VCaP (cell line): ENCODE results near the gene SYTL1.

Experiments used
- H3K27ac ChIP-seq: fragments of 450-650 bp; 2 replicates; pipeline ENCODE4 v1.5.1; 2017
- CTCF ChIP-seq: fragments of 450-650 bp; conservative IDR thresholded peaks from 2 replicates; pipeline ENCODE4 v1.5.1; 2017; ENCODE audit warnings: mild to moderate bottlenecking, moderate library complexity

Gene SYTL1

DNA sequence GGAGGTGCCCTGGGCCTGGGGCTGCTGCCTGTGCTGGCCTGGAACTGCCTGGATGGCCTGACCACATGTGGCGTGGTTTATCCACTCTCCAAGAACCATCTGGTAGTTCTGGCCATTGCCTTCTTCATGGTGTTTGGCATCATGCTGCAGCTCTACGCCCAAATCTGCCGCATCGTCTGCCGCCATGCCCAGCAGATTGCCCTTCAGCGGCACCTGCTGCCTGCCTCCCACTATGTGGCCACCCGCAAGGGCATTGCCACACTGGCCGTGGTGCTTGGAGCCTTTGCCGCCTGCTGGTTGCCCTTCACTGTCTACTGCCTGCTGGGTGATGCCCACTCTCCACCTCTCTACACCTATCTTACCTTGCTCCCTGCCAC lies 52.4 kb downstream of the SYTL1 start:
- H3K27ac ChIP-seq: no peak overlapping the region
- no peak for TF ChIP-seq CTCF

DNA sequence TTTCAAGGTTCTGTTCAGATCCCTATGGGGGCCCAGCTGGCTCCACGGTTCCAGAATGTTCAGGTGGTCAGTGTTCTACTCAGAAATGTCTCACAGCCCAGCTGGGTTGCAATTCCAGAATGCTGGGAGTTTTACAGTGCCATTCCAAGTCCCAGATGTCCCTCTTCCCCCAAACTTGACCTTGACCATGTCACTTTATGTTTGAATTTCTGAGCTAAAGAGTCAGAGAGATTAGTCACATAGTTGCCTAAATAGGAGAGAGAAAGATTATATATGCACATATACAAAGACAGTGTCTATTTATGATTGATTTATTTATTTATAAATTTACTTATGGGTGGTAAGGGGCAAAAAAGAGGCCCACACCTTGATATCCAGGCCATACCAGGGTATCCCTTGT lies 53.1 kb downstream of the SYTL1 start:
- no peak for TF ChIP-seq CTCF

DNA sequence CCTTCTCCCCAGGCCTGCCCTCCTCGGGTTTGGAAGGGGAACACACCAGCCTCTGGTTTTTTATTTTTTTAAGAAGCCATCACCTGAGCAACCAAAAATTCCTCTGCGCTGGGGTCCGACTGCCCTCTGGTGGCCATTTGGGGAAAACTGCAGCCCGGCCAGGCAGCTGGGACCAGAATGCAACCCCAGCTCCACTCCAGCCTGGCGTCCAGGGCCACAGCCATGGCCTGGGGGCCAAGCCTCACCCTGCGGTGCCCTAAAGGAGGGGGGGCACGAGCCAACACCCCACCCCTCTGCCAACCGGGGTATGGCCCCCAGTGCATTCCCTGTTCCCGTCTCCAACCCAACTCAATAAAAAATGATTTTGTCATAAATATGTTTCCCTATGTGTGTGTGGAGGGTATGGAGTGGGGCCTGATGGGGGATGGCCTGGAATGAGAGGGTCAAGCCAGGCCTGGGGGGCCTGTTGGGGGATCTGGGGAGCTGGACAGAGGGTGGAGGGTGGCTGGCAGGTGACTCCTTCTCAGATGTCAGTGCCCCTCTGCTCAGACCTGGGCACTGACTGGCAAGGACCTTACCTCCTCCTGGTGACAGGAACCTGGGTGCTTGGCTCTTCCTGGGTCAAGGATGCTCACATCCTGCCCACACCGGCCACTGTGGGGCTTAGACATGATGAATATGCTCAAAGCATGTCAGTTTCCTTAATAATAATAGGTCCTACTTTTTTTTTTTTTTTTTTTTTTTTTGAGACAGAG lies 53.8 kb downstream of the SYTL1 start:
- peak; percentile 98 for TF ChIP-seq CTCF
- 0 out of 2 replicates have a peak overlapping the region, but pooled peaks have one; percentile 3 for H3K27ac ChIP-seq

More for the DNA sequence above, 53.1 kb downstream of the SYTL1 start:
- 0 out of 2 replicates have a peak overlapping the region, but pooled peaks have one; percentile 3 for H3K27ac ChIP-seq

- TF ChIP-seq CTCF: no peak
- no peak overlapping the region for H3K27ac ChIP-seq
These were observed 55.3 kb downstream of the SYTL1 start for GRCh38 chr1:27397110-27397509.

DNA sequence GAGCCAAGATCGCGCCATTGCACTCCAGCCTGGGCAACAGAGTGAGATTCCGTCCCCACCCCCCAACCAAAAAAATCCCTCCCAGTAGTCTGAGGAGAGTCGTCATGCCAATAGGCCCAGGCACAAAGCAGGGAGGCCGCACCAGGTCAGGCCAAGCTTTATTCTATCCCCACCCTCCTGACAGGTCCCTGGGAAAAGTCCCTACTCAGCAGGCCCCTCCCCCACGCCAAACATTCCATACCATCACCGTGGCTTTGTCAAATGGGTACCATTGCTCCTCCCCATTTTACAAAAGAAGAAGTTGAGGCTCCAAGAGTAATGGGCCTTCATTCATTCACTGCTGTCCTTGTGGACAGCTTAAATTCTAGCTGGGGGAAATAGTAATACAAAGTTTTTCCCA lies 55.9 kb downstream of the SYTL1 start:
- no peak overlapping the region for H3K27ac ChIP-seq
- no peak for TF ChIP-seq CTCF

- TF ChIP-seq CTCF: no peak
- H3K27ac ChIP-seq: no peak overlapping the region
These were observed 56.8 kb downstream of the SYTL1 start for GRCh38 chr1:27398405-27399149.

DNA sequence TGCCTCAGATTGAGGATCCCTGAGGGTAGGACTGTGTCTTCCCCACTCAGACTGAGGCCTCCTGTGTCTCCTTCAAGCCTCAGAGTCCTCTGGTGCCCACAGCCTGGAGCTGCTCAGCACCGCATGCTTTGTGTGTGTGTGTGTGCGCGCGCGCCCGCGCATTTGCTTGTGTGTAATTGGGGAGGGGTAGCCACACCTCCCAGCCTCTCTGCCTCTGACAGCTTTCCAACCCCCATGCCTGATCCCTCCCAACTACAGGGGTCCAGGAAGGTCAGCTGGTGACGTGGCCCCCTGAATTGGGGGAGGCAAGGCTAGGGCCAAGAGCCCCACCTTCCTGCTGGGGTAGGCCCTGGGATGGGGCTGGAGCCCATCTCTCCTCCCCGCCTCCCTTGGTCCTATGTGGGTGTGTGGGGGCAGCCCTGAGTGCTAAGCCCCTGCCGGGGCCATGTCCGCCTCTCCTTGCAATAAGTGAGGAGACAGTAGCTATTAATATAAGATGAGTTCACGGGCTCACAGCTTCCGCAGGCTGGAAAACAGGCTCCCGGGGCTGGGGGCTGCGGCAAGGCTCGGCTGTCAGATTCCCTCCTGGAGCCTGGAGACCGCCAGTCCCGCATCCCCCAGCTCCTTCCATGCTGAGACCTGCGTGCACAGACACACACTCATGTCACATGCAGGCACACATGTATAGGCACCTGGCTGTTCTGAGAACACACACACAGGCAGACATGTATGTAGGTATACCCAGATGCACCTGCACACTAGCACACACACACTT lies 57.6 kb downstream of the SYTL1 start:
- no peak for TF ChIP-seq CTCF
- no peak overlapping the region for H3K27ac ChIP-seq
